ENCODE data around the gene COL5A1. TPM values are rescaled to one million over a fixed set of nuclear protein-coding genes. Genes with fewer than 3 reads are reported as not detected.

The COL5A1 gene
- polyA plus RNA-seq, 3 donors: 0.01 TPM; not detected in 2

- Histone ChIP-seq H3K27ac (ENCODE audit: low read depth in 1 of 2, low read length in 2 of 2) (no peak overlapping the region), H3K36me3 (replicated peaks in 1 of 2; ENCODE audit: control insufficient read depth in 1 of 2, insufficient read depth in 2 of 2, low read length in 2 of 2) (no peaks in the 10 kb centered on the region), H3K9ac (ENCODE audit: insufficient read depth, low read length, poor library complexity, severe bottlenecking) (no peak overlapping the region), H3K27me3 (ENCODE audit: control insufficient read depth in 2 of 2, insufficient read depth in 2 of 2, low read length in 2 of 2) (peaks cover 0 to 8% of the 10 kb centered on the region in 2 donors), H2AFZ (ENCODE audit: insufficient read depth, low read depth, low read length, poor library complexity, severe bottlenecking) (no peak overlapping the region), H4K20me1 (ENCODE audit: insufficient read depth, low read length) (no peaks in the 10 kb centered on the region), H3K4me3 (replicated peaks in 1 of 3; ENCODE audit: low read depth in 2 of 3, low read length in 3 of 3) (no peak overlapping the region), H3K4me1 (ENCODE audit: control insufficient read depth in 1 of 2, insufficient read depth in 2 of 2, low read length in 2 of 2) (no peaks in the 10 kb centered on the region), H3K4me2 (replicated peaks; ENCODE audit: extremely low read depth, low read length, poor library complexity, severe bottlenecking) (no peak overlapping the region), H3K79me2 (ENCODE audit: insufficient read depth, low read length) (no peaks in the 10 kb centered on the region), H3K9me3 (replicated peaks in 1 of 2; ENCODE audit: control insufficient read depth in 1 of 2, insufficient read depth in 1 of 2, low read length in 2 of 2) (no peaks in the 10 kb centered on the region)
- DNase-seq: no peak
- Mint-ChIP-seq H3K27ac (no peak overlapping the region), H3K36me3 (no peaks in the 10 kb centered on the region), H3K27me3 (ENCODE audit: low read depth in 3 of 3) (peaks cover 12 to 29% (median 22%) of the 10 kb centered on the region in 3 donors), H3K4me3 (peak overlapping the region in 1 of 2 donors; percentile 46), H3K4me1 (no peaks in the 10 kb centered on the region), H3K9me3 (no peaks in the 10 kb centered on the region)
- 94% methylated on average over 6 of the region's 9 CpGs for WGBS (ENCODE audit: insufficient coverage)
- intact Hi-C loops (cut with micrococcal nuclease): no loop called here
- TF ChIP-seq CTCF (IDR thresholded peaks at IDR 0.05): no peak
Measured at GRCh38 chr9:134791009-134791408, 149.4 kb downstream of the COL5A1 start.

- H2AFZ ChIP-seq (ENCODE audit: insufficient read depth, low read depth, low read length, poor library complexity, severe bottlenecking): no peak overlapping the region
- H3K27ac ChIP-seq (ENCODE audit: low read depth in 1 of 2, low read length in 2 of 2): no peak overlapping the region
- Mint-ChIP-seq H3K27me3 (ENCODE audit: low read depth in 3 of 3) (peaks cover 14 to 29% (median 15%) of the 10 kb centered on the region in 3 donors), H3K4me3 (no peak overlapping the region), H3K36me3 (no peaks in the 10 kb centered on the region), H3K4me1 (no peaks in the 10 kb centered on the region), H3K9me3 (no peaks in the 10 kb centered on the region), H3K27ac (no peak overlapping the region)
- TF ChIP-seq CTCF (IDR thresholded peaks at IDR 0.05): no peak
- H3K4me1 ChIP-seq (ENCODE audit: control insufficient read depth in 1 of 2, insufficient read depth in 2 of 2, low read length in 2 of 2): no peaks in the 10 kb centered on the region
- H3K79me2 ChIP-seq (ENCODE audit: insufficient read depth, low read length): no peaks in the 10 kb centered on the region
- H4K20me1 ChIP-seq (ENCODE audit: insufficient read depth, low read length): no peaks in the 10 kb centered on the region
- H3K36me3 ChIP-seq (replicated peaks in 1 of 2; ENCODE audit: control insufficient read depth in 1 of 2, insufficient read depth in 2 of 2, low read length in 2 of 2): no peaks in the 10 kb centered on the region
- no peak overlapping the region for H3K4me2 ChIP-seq (replicated peaks; ENCODE audit: extremely low read depth, low read length, poor library complexity, severe bottlenecking)
- intact Hi-C loops (cut with micrococcal nuclease): no loop called here
- no peak for DNase-seq
- H3K4me3 ChIP-seq (replicated peaks in 1 of 3; ENCODE audit: low read depth in 2 of 3, low read length in 3 of 3): no peak overlapping the region
- WGBS (ENCODE audit: insufficient coverage): 94% methylated on average over 21 of the region's 21 CpGs
- H3K9me3 ChIP-seq (replicated peaks in 1 of 2; ENCODE audit: control insufficient read depth in 1 of 2, insufficient read depth in 1 of 2, low read length in 2 of 2): no peaks in the 10 kb centered on the region
- peaks cover 0 to 8% of the 10 kb centered on the region in 2 donors for H3K27me3 ChIP-seq (ENCODE audit: control insufficient read depth in 2 of 2, insufficient read depth in 2 of 2, low read length in 2 of 2)
- H3K9ac ChIP-seq (ENCODE audit: insufficient read depth, low read length, poor library complexity, severe bottlenecking): no peak overlapping the region
Measured at GRCh38 chr9:134792627-134793026, 151.0 kb downstream of the COL5A1 start.

All from CD14-positive monocyte (primary cell).